H1 (cell line): Measurements from ENCODE around the gene CRY1. TPM values are rescaled to one million over a fixed set of nuclear protein-coding genes. Genes with fewer than 3 reads are reported as not detected.

Source experiments
- ATF3 ChIP-seq: IDR thresholded peaks from 2 replicates; pipeline ENCODE4 v1.6.1; 2011; ENCODE audit warnings: low read depth, mild to moderate bottlenecking, low read length; ENCODE audit not compliant: insufficient read depth
- EP300 ChIP-seq, 2 experiments: IDR thresholded peaks; 1 replicate in 1 of 2; 2 replicates in 1 of 2; pipeline ENCODE4 v1.6.1; 2011 to 2012; ENCODE audit warnings: low read depth in 2 of 2, low read length in 2 of 2, mild to moderate bottlenecking in 2 of 2, borderline replicate concordance in 1 of 2, inconsistent platforms in 1 of 2, moderate library complexity in 1 of 2
- GTF2F1 ChIP-seq: IDR thresholded peaks from 2 replicates; pipeline ENCODE4 v1.6.1; 2012; ENCODE audit warnings: low read depth, low read length, improper control_type of control experiment, borderline replicate concordance
- HDAC2 ChIP-seq, 2 experiments: fragments of 300-600 bp in 1 of 2; sonication (generic) in 1 of 2; IDR thresholded peaks; 2 replicates each; pipeline ENCODE4 v1.6.1; 2011 to 2012; ENCODE audit warnings: low read depth in 2 of 2, low read length in 2 of 2, mild to moderate bottlenecking in 2 of 2, moderate library complexity in 2 of 2, borderline replicate concordance in 1 of 2, inconsistent platforms in 1 of 2
- MAX ChIP-seq: IDR thresholded peaks from 2 replicates; pipeline ENCODE4 v1.6.1; 2012; ENCODE audit warnings: inconsistent platforms
- SP1 ChIP-seq: IDR thresholded peaks from 2 replicates; pipeline ENCODE4 v1.6.1; 2011; ENCODE audit warnings: low read depth, low read length
- SP2 ChIP-seq: IDR thresholded peaks from 2 replicates; pipeline ENCODE4 v1.6.1; 2012; ENCODE audit warnings: mild to moderate bottlenecking, low read length, inconsistent platforms
- TCF12 ChIP-seq: IDR thresholded peaks from 2 replicates; pipeline ENCODE4 v1.6.1; 2011; ENCODE audit warnings: low read depth, mild to moderate bottlenecking, low read length
- ZNF274 ChIP-seq: IDR thresholded peaks from 2 replicates; pipeline ENCODE4 v1.7.0; 2012; ENCODE audit warnings: low read length, borderline replicate concordance; ENCODE audit errors: extremely low read depth
- polyA plus RNA-seq, 7 experiments: library from polyadenylated mRNA; depleted of rRNA in 3 of 7; stranded (reverse) in 5 of 7; unstranded in 2 of 7; fragments of >200 nt in 5 of 7; fragments of 200-250 nt in 2 of 7; gene quantifications; 1 replicate in 5 of 7; 2 replicates in 1 of 7; 4 replicates in 1 of 7; pipeline versions ENCODE4 v1.2.1 to v1.2.3, GENCODE V29; 2011 to 2013; ENCODE audit warnings: missing spikeins in 2 of 7, mixed read lengths in 2 of 7
- total RNA-seq: library from RNA; stranded (reverse); fragmentation: NEBNext Ultra II Directional; extraction: Animal tissue kit (Norgen Biotek cat#: 25700); gene quantifications from 2 replicates; pipeline ENCODE4 v1.2.1, GENCODE V29; 2021

CRY1 gene
- total and polyA plus RNA-seq, 2 of the 8 experiments (the other 6 are each of a cell fraction or from before 2014, with no cell fraction given) = 13.6 to 25.1 TPM

GRCh38 chr12:107134558-107134957 is 41.2 kb upstream of the CRY1 start (continued):
- peak; percentile 28; the same call in 1 of the 2 replicates for TF ChIP-seq ATF3
- peak; percentile 49; the same call in 1 of the 2 replicates for TF ChIP-seq MAX
- TF ChIP-seq SP2 = peak; percentile 40; the same call in 1 of the 2 replicates
- TF ChIP-seq EP300 (IDR thresholded peaks at IDR 0.05; ENCODE audit: borderline replicate concordance in 1 of 2, low read depth in 2 of 2, low read length in 2 of 2) = peak in 1 of 2 experiments; percentile 76; a peak in 1 of 3 replicates
- TF ChIP-seq ZNF274 = no peak
- no peak for TF ChIP-seq HDAC2 (IDR thresholded peaks at IDR 0.05; ENCODE audit: borderline replicate concordance in 1 of 2, low read depth in 2 of 2, low read length in 2 of 2)
- no peak for TF ChIP-seq GTF2F1
- no peak for TF ChIP-seq TCF12
- peak; percentile 64; the same call in 1 of the 2 replicates for TF ChIP-seq SP1
